Measurements from ENCODE around the gene ZNF346. TPM values are rescaled to one million over a fixed set of nuclear protein-coding genes. Genes with fewer than 3 reads are reported as not detected.
A peak's percentile ranks its signal among the peaks of the same experiment; 100 is the strongest.

The ZNF346 gene
- total RNA-seq, 1 donor from 2014 or later, result 8.5 TPM

- Histone ChIP-seq H3K36me3 (peaks cover 34% of the 10 kb centered on the region), H3K4me3 (no peak overlapping the region)
- TF ChIP-seq, protein P1, sequence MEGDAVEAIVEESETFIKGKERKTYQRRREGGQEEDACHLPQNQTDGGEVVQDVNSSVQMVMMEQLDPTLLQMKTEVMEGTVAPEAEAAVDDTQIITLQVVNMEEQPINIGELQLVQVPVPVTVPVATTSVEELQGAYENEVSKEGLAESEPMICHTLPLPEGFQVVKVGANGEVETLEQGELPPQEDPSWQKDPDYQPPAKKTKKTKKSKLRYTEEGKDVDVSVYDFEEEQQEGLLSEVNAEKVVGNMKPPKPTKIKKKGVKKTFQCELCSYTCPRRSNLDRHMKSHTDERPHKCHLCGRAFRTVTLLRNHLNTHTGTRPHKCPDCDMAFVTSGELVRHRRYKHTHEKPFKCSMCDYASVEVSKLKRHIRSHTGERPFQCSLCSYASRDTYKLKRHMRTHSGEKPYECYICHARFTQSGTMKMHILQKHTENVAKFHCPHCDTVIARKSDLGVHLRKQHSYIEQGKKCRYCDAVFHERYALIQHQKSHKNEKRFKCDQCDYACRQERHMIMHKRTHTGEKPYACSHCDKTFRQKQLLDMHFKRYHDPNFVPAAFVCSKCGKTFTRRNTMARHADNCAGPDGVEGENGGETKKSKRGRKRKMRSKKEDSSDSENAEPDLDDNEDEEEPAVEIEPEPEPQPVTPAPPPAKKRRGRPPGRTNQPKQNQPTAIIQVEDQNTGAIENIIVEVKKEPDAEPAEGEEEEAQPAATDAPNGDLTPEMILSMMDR (IDR thresholded peaks at IDR 0.05; ENCODE audit: borderline replicate concordance), result no peak
These were observed 43.7 kb downstream of the ZNF346 start for GRCh38 chr5:177066224-177066623.

DNA sequence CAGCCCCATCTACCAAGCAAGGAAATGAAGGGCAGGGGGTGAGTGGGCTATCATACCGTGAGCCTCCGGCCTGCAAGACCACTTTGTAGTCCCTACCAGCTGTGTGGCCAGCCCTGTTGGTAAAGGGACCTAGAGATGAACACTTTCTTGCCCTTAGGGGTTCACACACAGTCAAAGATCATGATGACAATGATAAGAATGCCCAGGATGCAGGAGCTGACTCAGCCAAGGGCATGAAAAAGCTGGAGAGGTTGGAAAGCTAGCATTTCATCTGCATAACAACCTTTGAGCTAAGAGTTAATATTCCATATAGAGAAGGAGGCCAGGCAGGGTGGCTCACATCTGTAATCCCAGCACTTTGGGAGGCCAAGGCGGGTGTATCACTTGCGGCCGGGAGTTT is 45.0 kb downstream of the ZNF346 start:
- intact Hi-C loops (cut with micrococcal nuclease), result no loop called here
- TF ChIP-seq, protein P1 (IDR thresholded peaks at IDR 0.05; ENCODE audit: borderline replicate concordance), result no peak
- H3K9me3 ChIP-seq (replicated peaks), result no peaks in the 10 kb centered on the region
- H3K27me3 ChIP-seq (ENCODE audit: low read depth), result no peaks in the 10 kb centered on the region
- H3K36me3 ChIP-seq, result peaks cover 29% of the 10 kb centered on the region
- peaks cover 5% of the 10 kb centered on the region for H3K4me1 ChIP-seq
- H3K27ac ChIP-seq (replicated peaks), result no peak overlapping the region
- no peak overlapping the region for H3K4me3 ChIP-seq
- no peak for DNase-seq

More at GRCh38 chr5:177066224-177066623, 43.7 kb downstream of the ZNF346 start:
- no peak for DNase-seq
- intact Hi-C loops (cut with micrococcal nuclease), result no loop called here
- H3K9me3 ChIP-seq (replicated peaks), result no peaks in the 10 kb centered on the region
- no peaks in the 10 kb centered on the region for H3K27me3 ChIP-seq (ENCODE audit: low read depth)
- peaks cover 2% of the 10 kb centered on the region for H3K4me1 ChIP-seq
- no peak overlapping the region for H3K27ac ChIP-seq (replicated peaks)

GRCh38 chr5:177070536-177071191 is 48.2 kb downstream of the ZNF346 start:
- no peaks in the 10 kb centered on the region for H3K36me3 ChIP-seq
- no peak for DNase-seq
- no peak overlapping the region for H3K27ac ChIP-seq (replicated peaks)
- H3K9me3 ChIP-seq (replicated peaks), result no peaks in the 10 kb centered on the region
- H3K27me3 ChIP-seq (ENCODE audit: low read depth), result no peaks in the 10 kb centered on the region
- TF ChIP-seq, protein P1 (IDR thresholded peaks at IDR 0.05; ENCODE audit: borderline replicate concordance), result no peak
- no peak overlapping the region for H3K4me3 ChIP-seq
- H3K4me1 ChIP-seq, result peaks cover 5% of the 10 kb centered on the region
- intact Hi-C loops (cut with micrococcal nuclease), result loop anchor here (5.0 kb wide), 1 partner anchor 42 kb away; no protein-coding TSS in a partner anchor

DNA sequence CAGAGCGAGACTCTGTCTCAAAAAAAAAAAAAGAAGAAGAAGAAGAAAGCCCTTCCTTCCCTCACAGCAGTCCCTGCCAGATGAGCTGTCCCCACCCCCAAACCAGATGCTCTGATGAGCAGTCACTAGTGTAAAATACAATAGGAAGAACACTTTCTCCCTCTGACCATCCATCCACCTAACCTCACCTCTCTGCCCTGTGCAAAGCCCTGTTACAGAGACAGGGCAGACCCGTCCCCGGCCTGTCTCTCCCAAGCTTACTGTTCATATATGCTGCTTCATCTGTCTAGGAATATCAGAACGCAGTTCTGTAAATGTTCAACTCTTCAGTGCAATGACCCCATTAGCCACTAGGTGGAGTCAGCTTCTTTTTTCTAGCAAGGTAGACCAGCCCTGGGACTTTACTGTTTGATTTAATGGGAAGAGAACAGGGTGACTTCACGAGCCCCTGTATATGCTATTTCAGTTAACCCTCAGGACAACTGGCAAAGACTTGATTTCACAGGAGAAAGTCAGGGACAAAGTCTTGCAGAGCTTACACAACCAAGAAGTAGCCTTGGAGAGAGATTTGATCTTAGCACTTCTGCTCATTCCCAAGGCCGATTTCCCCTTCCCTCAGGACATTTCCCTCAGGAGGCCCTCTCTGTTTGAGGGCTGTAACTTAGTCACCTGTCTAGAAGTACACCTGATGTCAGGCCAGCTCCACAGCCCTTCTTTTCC is 49.3 kb downstream of the ZNF346 start:
- Histone ChIP-seq H3K4me3 (no peak overlapping the region), H3K27me3 (ENCODE audit: low read depth) (no peaks in the 10 kb centered on the region), H3K27ac (replicated peaks) (no peak overlapping the region), H3K36me3 (no peaks in the 10 kb centered on the region), H3K9me3 (replicated peaks) (no peaks in the 10 kb centered on the region), H3K4me1 (peaks cover 5% of the 10 kb centered on the region)
- TF ChIP-seq, protein P1 (IDR thresholded peaks at IDR 0.05; ENCODE audit: borderline replicate concordance), result peak; percentile 92
- no peak for DNase-seq
- intact Hi-C loops (cut with micrococcal nuclease), result loop anchor here (5.0 kb wide), 1 partner anchor 40 kb away; no protein-coding TSS in a partner anchor

DNA sequence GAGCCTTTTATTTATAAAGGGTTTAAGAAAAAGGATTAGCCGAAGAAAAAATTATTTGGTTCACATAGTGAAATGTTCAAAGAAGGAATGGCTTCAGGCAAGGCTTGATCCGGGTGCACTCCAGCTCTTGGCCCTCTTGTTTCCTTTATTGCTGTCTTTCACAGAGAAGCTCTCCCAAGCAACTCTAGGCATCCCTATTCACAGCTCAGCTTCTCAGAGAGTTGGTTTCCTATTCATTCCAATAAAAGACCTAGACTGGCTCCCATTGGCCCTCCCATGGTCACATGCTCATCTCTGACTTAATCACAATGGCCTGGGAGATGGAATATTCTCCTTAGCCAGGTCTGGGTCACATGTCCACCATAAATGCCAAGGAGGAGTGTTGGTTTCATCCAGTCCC is 54.8 kb downstream of the ZNF346 start:
- Histone ChIP-seq H3K36me3 (no peaks in the 10 kb centered on the region), H3K27ac (replicated peaks) (no peak overlapping the region), H3K27me3 (ENCODE audit: low read depth) (peaks cover 3% of the 10 kb centered on the region), H3K4me1 (no peaks in the 10 kb centered on the region), H3K4me3 (no peak overlapping the region), H3K9me3 (replicated peaks) (no peaks in the 10 kb centered on the region)
- TF ChIP-seq, protein P1 (IDR thresholded peaks at IDR 0.05; ENCODE audit: borderline replicate concordance), result no peak
- intact Hi-C loops (cut with micrococcal nuclease), result no loop called here
- DNase-seq, result no peak

All from left ventricle myocardium inferior (tissue), 1 donor.